IMR-90 (cell line): Measurements from ENCODE around the gene MARS2. TPM values are rescaled to one million over a fixed set of nuclear protein-coding genes. Genes with fewer than 3 reads are reported as not detected.

Source experiments
- ATAC-seq: fragments of 200-7000 bp; cut with Tn5 transposase; 2 replicates; pipeline ENCODE4 v1.9.1; 2020; ENCODE audit warnings: low read depth, mild to moderate bottlenecking, moderate library complexity
- BruUV-seq: library from RNA; stranded (reverse); fragments of 400-500 nt; replicated peaks from 2 replicates; lab custom pipeline; 2021; lab: Mats Ljungman, UMichigan
- CTCF ChIA-PET: fragments of 300-600 bp; formaldehyde crosslinking; extraction: SDS; loops from one replicate; lab custom pipeline; 2021; ENCODE audit warnings: antibody characterized with exemption; lab: Yijun Ruan, JAX
- POLR2A ChIA-PET: fragments of 300-600 bp; sonication (Branson Sonifier 250); formaldehyde crosslinking; loops from one replicate; lab custom pipeline; 2022; ENCODE audit warnings: antibody characterized with exemption; ENCODE audit not compliant: unreplicated experiment; lab: Charles Lee
- DNase-seq: peaks from one replicate; pipeline ENCODE4 v3.0.0; 2013
- H2AFZ ChIP-seq: replicated peaks from 2 replicates; pipeline ENCODE3; 2013; ENCODE audit warnings: low read length, mild to moderate bottlenecking; ENCODE audit not compliant: poor library complexity
- H2AK5ac ChIP-seq: 2 replicates; pipeline ENCODE4 v1.6.1; 2013; ENCODE audit warnings: low read depth, low read length, inconsistent platforms
- H2AK9ac ChIP-seq: replicated peaks from 2 replicates; pipeline ENCODE3; 2013; ENCODE audit warnings: mild to moderate bottlenecking, low read depth, low read length, moderate library complexity; ENCODE audit not compliant: poor library complexity
- H2BK120ac ChIP-seq: 2 replicates; pipeline ENCODE4 v1.6.1; 2013; ENCODE audit warnings: low read depth, low read length, inconsistent platforms
- H2BK15ac ChIP-seq: 3 replicates; pipeline ENCODE4 v1.6.1; 2013; ENCODE audit warnings: low read depth, low read length, inconsistent platforms
- H2BK20ac ChIP-seq: 2 replicates; pipeline ENCODE4 v1.6.1; 2013; ENCODE audit warnings: low read depth, mild to moderate bottlenecking, inconsistent platforms, low read length, moderate library complexity
- H2BK5ac ChIP-seq: 2 replicates; pipeline ENCODE4 v1.6.1; 2013; ENCODE audit warnings: mild to moderate bottlenecking, low read depth, low read length, inconsistent platforms; ENCODE audit not compliant: poor library complexity, severe bottlenecking
- H3K14ac ChIP-seq: replicated peaks from 2 replicates; pipeline ENCODE4 v1.6.1; 2013; ENCODE audit warnings: low read depth, low read length, inconsistent platforms
- H3K18ac ChIP-seq: 2 replicates; pipeline ENCODE4 v1.6.1; 2013; ENCODE audit warnings: low read depth, low read length, control low read depth
- H3K23ac ChIP-seq: 2 replicates; pipeline ENCODE4 v1.6.1; 2013; ENCODE audit warnings: low read depth, low read length, inconsistent platforms
- H3K27ac ChIP-seq: 2 replicates; pipeline ENCODE4 v1.5.1; 2013; ENCODE audit warnings: mild to moderate bottlenecking, control low read depth, low read length; ENCODE audit not compliant: insufficient read depth
- H3K27me3 ChIP-seq: 2 replicates; pipeline ENCODE4 v1.6.1; 2013; ENCODE audit warnings: low read length; ENCODE audit not compliant: control insufficient read depth, insufficient read depth
- H3K36me3 ChIP-seq: 2 replicates; pipeline ENCODE4 v1.6.1; 2013; ENCODE audit warnings: low read length, mixed read lengths; ENCODE audit not compliant: control insufficient read depth, insufficient read depth
- H3K4ac ChIP-seq: 2 replicates; pipeline ENCODE4 v1.6.1; 2013; ENCODE audit warnings: low read depth, low read length, inconsistent platforms
- H3K4me1 ChIP-seq: 2 replicates; pipeline ENCODE4 v1.6.1; 2013; ENCODE audit warnings: low read length, mixed read lengths; ENCODE audit not compliant: control insufficient read depth, insufficient read depth
- H3K4me2 ChIP-seq: 2 replicates; pipeline ENCODE4 v1.6.1; 2013; ENCODE audit warnings: low read depth, mild to moderate bottlenecking, control low read depth, low read length, moderate library complexity
- H3K4me3 ChIP-seq: 2 replicates; pipeline ENCODE4 v1.5.1; 2013; ENCODE audit warnings: low read depth, mild to moderate bottlenecking, control low read depth, low read length, moderate library complexity; ENCODE audit not compliant: insufficient read depth
- H3K56ac ChIP-seq: 2 replicates; pipeline ENCODE4 v1.6.1; 2013; ENCODE audit warnings: low read length, inconsistent platforms; ENCODE audit not compliant: insufficient read depth; ENCODE audit errors: extremely low read depth
- H3K79me1 ChIP-seq, 2 experiments: 2 replicates each; pipeline ENCODE4 v1.6.1; 2013; ENCODE audit warnings: low read length in 2 of 2, inconsistent platforms in 1 of 2, low read depth in 1 of 2
- H3K9ac ChIP-seq: 2 replicates; pipeline ENCODE4 v1.6.1; 2013; ENCODE audit warnings: low read depth, low read length, control low read depth
- H3K9me1 ChIP-seq: 2 replicates; pipeline ENCODE4 v1.6.1; 2013; ENCODE audit warnings: low read length, inconsistent platforms; ENCODE audit not compliant: insufficient read depth
- H3K9me3 ChIP-seq: 2 replicates; pipeline ENCODE4 v1.6.1; 2013; ENCODE audit warnings: low read length; ENCODE audit not compliant: control insufficient read depth, insufficient read depth
- H4K20me1 ChIP-seq: 2 replicates; pipeline ENCODE4 v1.6.1; 2013; ENCODE audit warnings: low read length, inconsistent platforms; ENCODE audit not compliant: insufficient read depth
- H4K5ac ChIP-seq: 2 replicates; pipeline ENCODE4 v1.6.1; 2013; ENCODE audit warnings: mild to moderate bottlenecking, low read depth, low read length, control low read depth
- H4K8ac ChIP-seq, 2 experiments: 2 replicates each; pipeline ENCODE4 v1.6.1; 2013; ENCODE audit warnings: low read depth in 2 of 2, low read length in 2 of 2, control low read depth in 1 of 2, inconsistent platforms in 1 of 2
- H4K91ac ChIP-seq: 2 replicates; pipeline ENCODE4 v1.6.1; 2013; ENCODE audit warnings: low read depth, low read length, inconsistent platforms; ENCODE audit not compliant: insufficient read depth
- BHLHE40 ChIP-seq: fragments of 150-350 bp; IDR thresholded peaks from 2 replicates; pipeline ENCODE4 v1.6.1; 2016; ENCODE audit warnings: mild to moderate bottlenecking, low read depth, low read length
- MAFK ChIP-seq: IDR thresholded peaks from 2 replicates; pipeline ENCODE4 v1.6.1; 2012; ENCODE audit warnings: low read depth, low read length, improper control_type of control experiment
- WGBS, 2 experiments: methylation state at CpG; one replicate each; pipeline versions ENCODE4 v1.1.5 to v1.1.7; 2013; ENCODE audit warnings: missing lambda C conversion rate in 2 of 2; ENCODE audit not compliant: insufficient read length in 1 of 2; ENCODE audit errors: extremely low coverage in 2 of 2; 5-methylcytosine and 5-hydroxymethylcytosine counted together
- dilution Hi-C: fragments of 300-500 bp; cut with HindIII; formaldehyde crosslinking; loops from one replicate; pipeline ENCODE4 v1.14.3; 2018; ENCODE audit warnings: low sequenced_read_pairs; ENCODE audit not compliant: unreplicated experiment
- in situ Hi-C: fragments of 300-500 bp; cut with MboI; formaldehyde crosslinking; loops from 3 replicates; pipeline ENCODE4 v1.14.3; 2019; ENCODE audit warnings: low sequenced_read_pairs, inconsistent platforms, mixed read lengths
- intact Hi-C: fragments of 100-400 bp; cut with micrococcal nuclease; formaldehyde crosslinking; loops from 2 replicates; pipeline ENCODE4 v1.10.0; 2022
- polyA plus RNA-seq, 3 experiments: library from polyadenylated mRNA; depleted of rRNA; stranded (reverse); fragments of >200 nt; gene quantifications; 2 replicates each; pipeline ENCODE4 v1.2.3, GENCODE V29; 2012; ENCODE audit warnings: low replicate concordance in 1 of 3
- total RNA-seq: library from RNA; depleted of rRNA; stranded (reverse); fragments of >200 nt; gene quantifications from 2 replicates; pipeline ENCODE4 v1.2.3, GENCODE V29; 2012
- TF ChIP-seq, protein P1 (sequence below): fragments of 150-350 bp; IDR thresholded peaks from 2 replicates; pipeline ENCODE4 v1.6.1; 2017; ENCODE audit warnings: mild to moderate bottlenecking, antibody characterized with exemption, low read length, low read depth

Gene MARS2
- total and polyA plus RNA-seq, 2 of the 4 experiments (the other 2 are of a cell fraction): 3.4 to 3.8 TPM

GRCh38 chr2:197706839-197707207 is 1.7 kb downstream of the MARS2 start:
- Histone ChIP-seq H3K23ac (peak overlapping the region; percentile 74), H4K5ac (no peak overlapping the region), H3K27ac (peak overlapping the region; percentile 42), H3K9me3 (no peaks in the 10 kb centered on the region), H3K4me2 (peak overlapping the region; percentile 80), H3K4ac (peak overlapping the region; percentile 5; the same call in 1 of the 2 replicates), H4K91ac (no peak overlapping the region; the same call in 1 of the 2 replicates), H2BK15ac (no peak overlapping the region), H3K79me1 (peaks cover 26 to 46% of the 10 kb centered on the region in 2 experiments), H2AK9ac (peak overlapping the region; percentile 22), H3K36me3 (peaks cover 2% of the 10 kb centered on the region; the same call in 1 of the 2 replicates), H2BK120ac (no peak overlapping the region), H3K14ac (peak overlapping the region; percentile 49; the same call in 1 of the 2 replicates), H2BK20ac (no peak overlapping the region), H3K9ac (peak overlapping the region; percentile 80), H2BK5ac (no peak overlapping the region), H3K4me1 (peaks cover 6% of the 10 kb centered on the region), H4K20me1 (peaks cover 20% of the 10 kb centered on the region), H3K4me3 (peak overlapping the region; percentile 99), H3K27me3 (no peaks in the 10 kb centered on the region), H2AFZ (peak overlapping the region; percentile 95), H3K9me1 (peaks cover 9% of the 10 kb centered on the region), H3K56ac (peak overlapping the region; percentile 9), H2AK5ac (no peak overlapping the region), H3K18ac (no peak overlapping the region), H4K8ac (no peak overlapping the region)
- CTCF ChIA-PET: interaction anchor here (0.8 kb wide), 1 partner anchor 107 kb away, joined by 3 read pairs; no protein-coding TSS in a partner anchor
- DNase-seq: no peak
- dilution Hi-C loops: no loop called here
- 60% methylated on average over 1 of the region's 5 CpGs; no CpG with 5 or more reads in 1 of the 2 experiments for WGBS, 2 experiments
- ATAC-seq: no peak
- in situ Hi-C loops: loop anchor here (10.0 kb wide), 1 partner anchor 192 kb away; the partner anchor contains the start of gene MOB4
- intact Hi-C loops: loop anchor here (1.0 to 10.0 kb wide), 5 partner anchors 71 to 590 kb away; partner anchors contain the start of genes MOB4 and SF3B1
- no TSS peak for BruUV-seq
- POLR2A ChIA-PET: no interaction called here
- TF ChIP-seq, protein P1, sequence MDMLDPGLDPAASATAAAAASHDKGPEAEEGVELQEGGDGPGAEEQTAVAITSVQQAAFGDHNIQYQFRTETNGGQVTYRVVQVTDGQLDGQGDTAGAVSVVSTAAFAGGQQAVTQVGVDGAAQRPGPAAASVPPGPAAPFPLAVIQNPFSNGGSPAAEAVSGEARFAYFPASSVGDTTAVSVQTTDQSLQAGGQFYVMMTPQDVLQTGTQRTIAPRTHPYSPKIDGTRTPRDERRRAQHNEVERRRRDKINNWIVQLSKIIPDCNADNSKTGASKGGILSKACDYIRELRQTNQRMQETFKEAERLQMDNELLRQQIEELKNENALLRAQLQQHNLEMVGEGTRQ: no peak
- TF ChIP-seq MAFK (no peak), BHLHE40 (no peak)
